NCI-H146 treated with DMSO at 0.1 percent for 48 hours (cell line): ENCODE data around the gene PAX3.
"Not testable (repeated sequence)": the region's sequence is repeated elsewhere in the genome, so short reads cannot be mapped to it uniquely, and the experiment has no call there.

Source experiments
- DNase-seq: peaks from one replicate; lab custom pipeline; 2025; ENCODE audit not compliant: unreplicated experiment; lab: John Stamatoyannopoulos, UW

Gene PAX3

GRCh38 chr2:222217712-222218111, 81.1 kb downstream of the PAX3 start:
- no peak for DNase-seq

- no peak for DNase-seq
These were observed 83.9 kb downstream of the PAX3 start for GRCh38 chr2:222214885-222215284.

GRCh38 chr2:222213049-222213448, 85.7 kb downstream of the PAX3 start:
- DNase-seq, result no peak

- no peak for DNase-seq
These were observed 86.2 kb downstream of the PAX3 start for GRCh38 chr2:222212571-222212970.

GRCh38 chr2:222208010-222208690, 90.6 kb downstream of the PAX3 start:
- DNase-seq, result no peak

- no peak for DNase-seq
These were observed 93.7 kb downstream of the PAX3 start for GRCh38 chr2:222205136-222205535.

GRCh38 chr2:222203041-222203440, 95.8 kb downstream of the PAX3 start:
- no peak for DNase-seq

- DNase-seq, result no peak
These were observed 102.6 kb downstream of the PAX3 start for GRCh38 chr2:222196159-222196558.

- no peak for DNase-seq
These were observed 104.1 kb downstream of the PAX3 start for GRCh38 chr2:222194669-222195068.

- DNase-seq, result no peak
These were observed 105.3 kb downstream of the PAX3 start for GRCh38 chr2:222193328-222193983.

GRCh38 chr2:222180619-222181018, 118.2 kb downstream of the PAX3 start:
- no peak for DNase-seq

GRCh38 chr2:222179592-222179991, 119.2 kb downstream of the PAX3 start:
- no peak for DNase-seq

GRCh38 chr2:222178450-222178849, 120.3 kb downstream of the PAX3 start:
- DNase-seq, result no peak

- DNase-seq, result peak; percentile 20
These were observed 121.9 kb downstream of the PAX3 start for GRCh38 chr2:222176890-222177289.

- DNase-seq, result no peak
These were observed 124.3 kb downstream of the PAX3 start for GRCh38 chr2:222174450-222174849.

- DNase-seq, result no peak
These were observed 129.5 kb downstream of the PAX3 start for GRCh38 chr2:222169346-222169745.

- no peak for DNase-seq
These were observed 131.0 kb downstream of the PAX3 start for GRCh38 chr2:222167762-222168161.

GRCh38 chr2:222160944-222161343, 137.9 kb downstream of the PAX3 start:
- DNase-seq, result no peak

- no peak for DNase-seq
These were observed 138.7 kb downstream of the PAX3 start for GRCh38 chr2:222160125-222160524.

- DNase-seq, result no peak
These were observed 139.6 kb downstream of the PAX3 start for GRCh38 chr2:222159221-222159620.

GRCh38 chr2:222155003-222155664, 143.7 kb downstream of the PAX3 start:
- DNase-seq, result not testable (repeated sequence)
